OCI-LY7 (cell line): ENCODE data around the gene ARHGEF38.

Experiments
- CTCF ChIP-seq: fragments of 200-600 bp; sonication (generic); conservative IDR thresholded peaks from 2 replicates; pipeline ENCODE4 v1.5.1; 2014; ENCODE audit warnings: mild to moderate bottlenecking, antibody characterized with exemption, low read length, moderate library complexity, mixed read lengths
- EZH2phosphoT487 ChIP-seq: fragments of 200-600 bp; sonication (generic); IDR thresholded peaks from 2 replicates; pipeline ENCODE4 v1.6.1; 2018; ENCODE audit warnings: low read depth, borderline replicate concordance, mild to moderate bottlenecking, mixed run types, antibody characterized with exemption, low read length, moderate library complexity, mixed read lengths

- TF ChIP-seq CTCF (no peak), EZH2phosphoT487 (no peak)
These were observed 125.3 kb downstream of the ARHGEF38 start for GRCh38 chr4:105677709-105678108.
